NCI-H146 treated with DMSO at 0.1 percent for 48 hours (cell line): Measurements from ENCODE around the gene PAK2.
"Not testable (repeated sequence)": the region's sequence is repeated elsewhere in the genome, so short reads cannot be mapped to it uniquely, and the experiment has no call there.

ENCODE experiments used
- DNase-seq: peaks from one replicate; lab custom pipeline; 2025; ENCODE audit not compliant: unreplicated experiment; lab: John Stamatoyannopoulos, UW

The PAK2 gene

GRCh38 chr3:196842567-196843434, 103.1 kb downstream of the PAK2 start:
- no peak for DNase-seq

- DNase-seq = no peak
Observed at GRCh38 chr3:196843435-196844110, 103.9 kb downstream of the PAK2 start.

GRCh38 chr3:196844235-196845219, 104.9 kb downstream of the PAK2 start:
- not testable (repeated sequence) for DNase-seq

- DNase-seq = not testable (repeated sequence)
Observed at GRCh38 chr3:196848375-196848774, 108.7 kb downstream of the PAK2 start.

- DNase-seq = no peak
Observed at GRCh38 chr3:196849180-196849741, 109.6 kb downstream of the PAK2 start.

GRCh38 chr3:196863000-196863399, 123.3 kb downstream of the PAK2 start:
- DNase-seq = not testable (repeated sequence)

GRCh38 chr3:196867155-196867506, 127.5 kb downstream of the PAK2 start:
- DNase-seq = peak; percentile 68

- peak; percentile 70 for DNase-seq
Observed at GRCh38 chr3:196867507-196868296, 128.0 kb downstream of the PAK2 start, which contains the start of gene SENP5. TSS of gene SENP5 (plus strand) at chr3:196867920. CDS start at chr3:196885182, 17,262 bp downstream.

GRCh38 chr3:196868297-196868661, 128.6 kb downstream of the PAK2 start:
- no peak for DNase-seq

- no peak for DNase-seq
Observed at GRCh38 chr3:196872316-196872715, 132.7 kb downstream of the PAK2 start.

GRCh38 chr3:196874511-196875094, 134.9 kb downstream of the PAK2 start:
- DNase-seq = not testable (repeated sequence)

- no peak for DNase-seq
Observed at GRCh38 chr3:196875258-196875657, 135.6 kb downstream of the PAK2 start.
